ENCODE data around the gene CAPNS2.

Gene CAPNS2

DNA sequence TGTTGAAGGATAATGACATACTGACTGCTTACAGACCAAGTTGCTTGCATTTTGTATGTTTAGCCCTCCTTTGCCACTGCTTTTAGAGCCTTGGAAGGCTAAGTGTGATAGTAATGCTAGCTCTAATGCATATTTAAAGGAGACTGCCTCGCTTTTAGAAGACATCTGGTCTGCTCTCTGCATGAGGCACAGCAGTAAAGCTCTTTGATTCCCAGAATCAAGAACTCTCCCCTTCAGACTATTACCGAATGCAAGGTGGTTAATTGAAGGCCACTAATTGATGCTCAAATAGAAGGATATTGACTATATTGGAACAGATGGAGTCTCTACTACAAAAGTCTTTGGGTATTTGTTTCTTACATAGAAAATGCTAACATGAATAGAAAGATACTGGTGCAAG, 19.1 kb downstream of the CAPNS2 start:
- Histone ChIP-seq H3F3A (ENCODE audit: insufficient read depth, low read length) (no peaks in the 10 kb centered on the region), H3K27me3 (ENCODE audit: insufficient read depth, low read length) (no peaks in the 10 kb centered on the region), H3K9ac (ENCODE audit: low read length) (no peak overlapping the region), H3K4me3 (ENCODE audit: low read depth, low read length, poor library complexity, severe bottlenecking) (no peak overlapping the region), H3K27ac (ENCODE audit: low read depth, low read length, poor library complexity, severe bottlenecking) (no peak overlapping the region), H3K4me1 (ENCODE audit: insufficient read depth, low read length, severe bottlenecking) (no peaks in the 10 kb centered on the region), H4K20me1 (ENCODE audit: insufficient read depth, low read length) (no peaks in the 10 kb centered on the region), H3K9me2 (ENCODE audit: low read depth, low read length) (no peaks in the 10 kb centered on the region), H3K36me3 (ENCODE audit: insufficient read depth, low read length) (no peaks in the 10 kb centered on the region), H3K79me2 (ENCODE audit: insufficient read depth, low read length) (no peaks in the 10 kb centered on the region), H3K4me2 (ENCODE audit: low read length) (no peak overlapping the region), H3K9me3 (ENCODE audit: low read length) (no peaks in the 10 kb centered on the region), H2AFZ (ENCODE audit: low read length) (no peak overlapping the region)
- TF ChIP-seq EZH2 (IDR thresholded peaks at IDR 0.05; ENCODE audit: borderline replicate concordance, low read length): no peak

DNA sequence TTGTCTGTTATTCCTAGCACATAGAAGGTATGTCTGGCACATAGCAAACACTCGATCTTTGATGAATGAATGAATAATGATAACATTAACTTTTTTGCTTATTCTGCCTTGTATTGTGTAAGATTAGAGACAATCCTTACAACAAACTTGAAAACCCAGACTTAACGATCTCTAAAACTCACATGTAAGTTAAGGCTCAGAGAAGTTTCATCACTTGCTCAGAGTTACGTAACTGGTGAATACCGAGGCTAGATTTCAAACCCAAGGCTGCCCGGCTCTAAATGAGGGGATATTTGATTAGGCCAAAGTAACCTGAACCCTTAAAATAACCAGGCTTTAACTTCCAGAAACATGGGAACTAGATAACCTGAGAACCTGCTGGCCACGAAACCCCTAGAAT, 22.3 kb downstream of the CAPNS2 start:
- TF ChIP-seq, protein P1, sequence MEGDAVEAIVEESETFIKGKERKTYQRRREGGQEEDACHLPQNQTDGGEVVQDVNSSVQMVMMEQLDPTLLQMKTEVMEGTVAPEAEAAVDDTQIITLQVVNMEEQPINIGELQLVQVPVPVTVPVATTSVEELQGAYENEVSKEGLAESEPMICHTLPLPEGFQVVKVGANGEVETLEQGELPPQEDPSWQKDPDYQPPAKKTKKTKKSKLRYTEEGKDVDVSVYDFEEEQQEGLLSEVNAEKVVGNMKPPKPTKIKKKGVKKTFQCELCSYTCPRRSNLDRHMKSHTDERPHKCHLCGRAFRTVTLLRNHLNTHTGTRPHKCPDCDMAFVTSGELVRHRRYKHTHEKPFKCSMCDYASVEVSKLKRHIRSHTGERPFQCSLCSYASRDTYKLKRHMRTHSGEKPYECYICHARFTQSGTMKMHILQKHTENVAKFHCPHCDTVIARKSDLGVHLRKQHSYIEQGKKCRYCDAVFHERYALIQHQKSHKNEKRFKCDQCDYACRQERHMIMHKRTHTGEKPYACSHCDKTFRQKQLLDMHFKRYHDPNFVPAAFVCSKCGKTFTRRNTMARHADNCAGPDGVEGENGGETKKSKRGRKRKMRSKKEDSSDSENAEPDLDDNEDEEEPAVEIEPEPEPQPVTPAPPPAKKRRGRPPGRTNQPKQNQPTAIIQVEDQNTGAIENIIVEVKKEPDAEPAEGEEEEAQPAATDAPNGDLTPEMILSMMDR (IDR thresholded peaks at IDR 0.05; ENCODE audit: low read length): no peak
- no peak for TF ChIP-seq EZH2 (IDR thresholded peaks at IDR 0.05; ENCODE audit: borderline replicate concordance, low read length)
- no peak overlapping the region for H3K4me3 ChIP-seq (ENCODE audit: low read depth, low read length, poor library complexity, severe bottlenecking)
- H3K9me3 ChIP-seq (ENCODE audit: low read length): no peaks in the 10 kb centered on the region
- no peaks in the 10 kb centered on the region for H3K79me2 ChIP-seq (ENCODE audit: insufficient read depth, low read length)
- H3K27ac ChIP-seq (ENCODE audit: low read depth, low read length, poor library complexity, severe bottlenecking): no peak overlapping the region
- no peaks in the 10 kb centered on the region for H3K27me3 ChIP-seq (ENCODE audit: insufficient read depth, low read length)
- no peaks in the 10 kb centered on the region for H3K9me2 ChIP-seq (ENCODE audit: low read depth, low read length)
- no peak overlapping the region for H3K9ac ChIP-seq (ENCODE audit: low read length)
- H4K20me1 ChIP-seq (ENCODE audit: insufficient read depth, low read length): no peaks in the 10 kb centered on the region
- no peak overlapping the region for H3K4me2 ChIP-seq (ENCODE audit: low read length)
- no peak overlapping the region for H2AFZ ChIP-seq (ENCODE audit: low read length)
- H3F3A ChIP-seq (ENCODE audit: insufficient read depth, low read length): no peaks in the 10 kb centered on the region
- H3K36me3 ChIP-seq (ENCODE audit: insufficient read depth, low read length): no peaks in the 10 kb centered on the region
- no peaks in the 10 kb centered on the region for H3K4me1 ChIP-seq (ENCODE audit: insufficient read depth, low read length, severe bottlenecking)

DNA sequence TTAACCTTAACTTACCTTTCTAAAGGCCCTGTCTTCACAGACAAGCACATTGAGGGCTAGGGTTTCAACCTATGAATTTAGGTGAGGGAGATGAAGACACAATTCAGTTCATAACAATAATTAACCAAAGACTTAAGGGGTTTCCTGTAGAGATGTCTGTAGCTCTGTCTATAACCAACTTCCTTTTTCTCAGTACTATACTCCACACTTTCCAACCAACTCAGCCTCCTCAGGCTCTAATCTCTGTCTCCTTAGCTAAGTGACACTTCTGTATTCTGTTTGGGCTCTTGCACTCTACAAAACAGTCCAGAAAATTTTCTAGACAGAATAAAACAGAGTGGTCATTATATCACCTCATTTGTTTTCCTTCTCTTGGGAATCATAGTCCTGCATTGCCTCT, 25.8 kb downstream of the CAPNS2 start:
- H3K9me3 ChIP-seq (ENCODE audit: low read length): no peaks in the 10 kb centered on the region
- H3K27ac ChIP-seq (ENCODE audit: low read depth, low read length, poor library complexity, severe bottlenecking): no peak overlapping the region
- H3K4me2 ChIP-seq (ENCODE audit: low read length): no peak overlapping the region
- H3F3A ChIP-seq (ENCODE audit: insufficient read depth, low read length): no peaks in the 10 kb centered on the region
- H2AFZ ChIP-seq (ENCODE audit: low read length): no peak overlapping the region
- H4K20me1 ChIP-seq (ENCODE audit: insufficient read depth, low read length): no peaks in the 10 kb centered on the region
- no peak overlapping the region for H3K4me3 ChIP-seq (ENCODE audit: low read depth, low read length, poor library complexity, severe bottlenecking)
- no peaks in the 10 kb centered on the region for H3K36me3 ChIP-seq (ENCODE audit: insufficient read depth, low read length)
- TF ChIP-seq EZH2 (IDR thresholded peaks at IDR 0.05; ENCODE audit: borderline replicate concordance, low read length): no peak
- TF ChIP-seq, protein P1 (IDR thresholded peaks at IDR 0.05; ENCODE audit: low read length): no peak
- H3K79me2 ChIP-seq (ENCODE audit: insufficient read depth, low read length): no peaks in the 10 kb centered on the region
- H3K9me2 ChIP-seq (ENCODE audit: low read depth, low read length): no peaks in the 10 kb centered on the region
- H3K27me3 ChIP-seq (ENCODE audit: insufficient read depth, low read length): no peaks in the 10 kb centered on the region
- H3K9ac ChIP-seq (ENCODE audit: low read length): no peak overlapping the region
- H3K4me1 ChIP-seq (ENCODE audit: insufficient read depth, low read length, severe bottlenecking): no peaks in the 10 kb centered on the region

DNA sequence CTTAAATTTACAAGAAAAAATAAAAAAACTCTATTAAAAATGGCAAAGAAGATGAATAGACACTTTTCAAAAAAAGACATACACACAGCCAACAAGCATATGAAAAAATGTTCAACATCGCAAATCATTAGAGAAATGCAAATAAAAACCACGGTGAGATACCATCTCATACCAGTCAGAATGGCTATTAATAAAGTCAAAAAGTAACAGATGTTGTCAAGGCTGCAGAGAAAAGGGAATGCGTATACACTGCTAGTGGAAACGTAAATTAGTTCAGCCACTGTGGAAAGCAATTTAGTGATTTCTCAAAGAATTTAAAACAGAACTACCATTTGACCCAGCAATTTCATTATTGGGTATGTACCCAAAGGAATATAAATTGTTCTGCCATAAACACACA, 31.4 kb downstream of the CAPNS2 start:
- Histone ChIP-seq H2AFZ (ENCODE audit: low read length) (no peak overlapping the region), H3K4me3 (ENCODE audit: low read depth, low read length, poor library complexity, severe bottlenecking) (no peak overlapping the region), H3K27ac (ENCODE audit: low read depth, low read length, poor library complexity, severe bottlenecking) (no peak overlapping the region), H3K4me2 (ENCODE audit: low read length) (no peak overlapping the region), H3K9me3 (ENCODE audit: low read length) (no peaks in the 10 kb centered on the region), H4K20me1 (ENCODE audit: insufficient read depth, low read length) (no peaks in the 10 kb centered on the region), H3F3A (ENCODE audit: insufficient read depth, low read length) (no peaks in the 10 kb centered on the region), H3K9ac (ENCODE audit: low read length) (no peak overlapping the region), H3K27me3 (ENCODE audit: insufficient read depth, low read length) (no peaks in the 10 kb centered on the region), H3K79me2 (ENCODE audit: insufficient read depth, low read length) (no peaks in the 10 kb centered on the region), H3K36me3 (ENCODE audit: insufficient read depth, low read length) (no peaks in the 10 kb centered on the region), H3K9me2 (ENCODE audit: low read depth, low read length) (no peaks in the 10 kb centered on the region), H3K4me1 (ENCODE audit: insufficient read depth, low read length, severe bottlenecking) (no peaks in the 10 kb centered on the region)
- TF ChIP-seq EZH2 (IDR thresholded peaks at IDR 0.05; ENCODE audit: borderline replicate concordance, low read length): no peak
- TF ChIP-seq, protein P1 (IDR thresholded peaks at IDR 0.05; ENCODE audit: low read length): no peak
